HCT116 (cell line): ENCODE measurements around the gene STX19.

Experiments used
- CTCF ChIP-seq, 3 experiments: fragments of 200-600 bp in 1 of 3; sonication (generic) in 1 of 3; IDR thresholded peaks in 2 of 3; conservative IDR thresholded peaks in 1 of 3; 2 replicates each; pipeline ENCODE4 v1.5.1; 2012 to 2017; ENCODE audit warnings: low read depth in 2 of 3, low read length in 2 of 3, antibody characterized with exemption in 1 of 3, borderline replicate concordance in 1 of 3, control low read depth in 1 of 3, mild to moderate bottlenecking in 1 of 3, mixed read lengths in 1 of 3, mixed run types in 1 of 3, moderate library complexity in 1 of 3; ENCODE audit not compliant: insufficient read depth in 1 of 3
- EZH2 ChIP-seq: fragments of 200-600 bp; sonication (generic); IDR thresholded peaks from 2 replicates; pipeline ENCODE4 v1.6.1; 2017; ENCODE audit warnings: antibody characterized with exemption, mixed run types
- EZH2phosphoT487 ChIP-seq: fragments of 200-600 bp; IDR thresholded peaks from 2 replicates; pipeline ENCODE4 v1.6.1; 2018; ENCODE audit warnings: antibody characterized with exemption, borderline replicate concordance
- POLR2AphosphoS5 ChIP-seq: IDR thresholded peaks from 2 replicates; pipeline ENCODE4 v1.6.1; 2011; ENCODE audit warnings: mild to moderate bottlenecking, low read depth, low read length, moderate library complexity

- TF ChIP-seq EZH2phosphoT487 (no peak), CTCF (IDR thresholded peaks at IDR 0.05 in 2 of 3, conservative IDR thresholded peaks at IDR 0.05 in 1 of 3; ENCODE audit: borderline replicate concordance in 1 of 3, insufficient read depth in 1 of 3, low read depth in 2 of 3, low read length in 2 of 3) (no peak), EZH2 (no peak), POLR2AphosphoS5 (no peak)
These were observed 36.0 kb upstream of the STX19 start for GRCh38 chr3:94064243-94064860.
